Left ventricle myocardium inferior (tissue), 1 donor: ENCODE measurements around the gene ARFGEF2. TPM values are rescaled to one million over a fixed set of nuclear protein-coding genes. Genes with fewer than 3 reads are reported as not detected.
"Not testable (repeated sequence)": the region's sequence is repeated elsewhere in the genome, so short reads cannot be mapped to it uniquely, and the experiment has no call there.

ENCODE experiments used
- DNase-seq: peaks from one replicate; pipeline ENCODE4 v3.0.0-alpha.2; 2020
- H3K27ac ChIP-seq: fragments of 200-600 bp; replicated peaks from 2 replicates; pipeline ENCODE4 v1.8.0; 2021
- H3K27me3 ChIP-seq: fragments of 200-600 bp; 2 replicates; pipeline ENCODE4 v1.8.0; 2021; ENCODE audit warnings: low read depth
- H3K36me3 ChIP-seq: fragments of 200-600 bp; 2 replicates; pipeline ENCODE4 v1.8.0; 2021
- H3K4me1 ChIP-seq: fragments of 200-600 bp; 2 replicates; pipeline ENCODE4 v1.8.0; 2021
- H3K4me3 ChIP-seq: fragments of 200-600 bp; 2 replicates; pipeline ENCODE4 v1.8.0; 2021; ENCODE audit warnings: mild to moderate bottlenecking, moderate library complexity
- H3K9me3 ChIP-seq: fragments of 200-600 bp; replicated peaks from 2 replicates; pipeline ENCODE4 v1.8.0; 2021
- intact Hi-C: fragments of 100-400 bp; cut with micrococcal nuclease; formaldehyde crosslinking; loops from one replicate; pipeline ENCODE4 v1.11.0; 2022
- total RNA-seq: library from RNA; stranded (reverse); fragmentation: NEBNext Ultra II Directional; extraction: Animal tissue kit (Norgen Biotek cat#: 25700); gene quantifications from one replicate; pipeline ENCODE4 v1.2.1, GENCODE V29; 2021
- TF ChIP-seq, protein P1 (sequence below): fragments of 200-600 bp; IDR thresholded peaks from 2 replicates; pipeline ENCODE4 v1.8.0; 2021; ENCODE audit warnings: antibody characterized with exemption, mild to moderate bottlenecking, borderline replicate concordance
- donor health status: DM: no; HTN: yes; CAD: no; lungs with severe emphysema.

The ARFGEF2 gene
- total RNA-seq, 1 donor from 2014 or later = 45.1 TPM

DNA sequence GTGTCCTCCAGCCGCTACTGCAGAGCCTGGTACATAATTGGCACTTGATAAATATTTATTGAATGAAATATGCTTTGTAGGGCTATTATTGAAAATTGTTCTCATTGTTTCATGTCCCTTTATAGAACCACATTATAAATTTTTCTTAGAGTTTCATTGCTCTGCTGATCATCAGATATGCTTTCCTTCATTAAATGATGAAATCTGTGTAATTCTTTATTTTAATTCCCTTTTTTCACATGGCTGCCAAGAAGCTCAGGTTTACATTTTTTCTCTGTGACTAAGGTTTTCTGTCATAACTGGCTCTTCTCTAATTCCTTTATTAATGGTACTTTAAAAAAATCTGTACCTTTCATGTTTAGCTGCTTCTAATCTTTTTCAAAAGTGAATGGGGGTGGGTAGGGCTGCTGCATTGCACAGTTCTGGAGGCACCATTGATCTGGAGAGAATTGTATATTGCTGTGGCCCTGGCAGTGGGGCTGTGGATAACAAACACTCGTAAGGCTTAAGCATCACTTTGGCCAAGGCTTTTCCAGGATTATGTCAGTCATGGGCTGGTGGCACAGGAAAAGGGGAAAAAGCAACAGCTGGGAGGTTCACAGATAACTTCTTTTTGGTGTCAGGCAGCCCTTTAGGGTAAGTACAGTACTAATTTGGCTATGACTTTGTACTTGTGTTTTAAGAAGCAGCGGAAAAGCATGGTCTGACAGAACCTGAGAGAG lies 43.8 kb downstream of the ARFGEF2 start:
- intact Hi-C loops = no loop called here
- no peaks in the 10 kb centered on the region for H3K27me3 ChIP-seq
- H3K4me1 ChIP-seq = peaks cover 9% of the 10 kb centered on the region
- H3K36me3 ChIP-seq = peaks cover 83% of the 10 kb centered on the region
- TF ChIP-seq, protein P1, sequence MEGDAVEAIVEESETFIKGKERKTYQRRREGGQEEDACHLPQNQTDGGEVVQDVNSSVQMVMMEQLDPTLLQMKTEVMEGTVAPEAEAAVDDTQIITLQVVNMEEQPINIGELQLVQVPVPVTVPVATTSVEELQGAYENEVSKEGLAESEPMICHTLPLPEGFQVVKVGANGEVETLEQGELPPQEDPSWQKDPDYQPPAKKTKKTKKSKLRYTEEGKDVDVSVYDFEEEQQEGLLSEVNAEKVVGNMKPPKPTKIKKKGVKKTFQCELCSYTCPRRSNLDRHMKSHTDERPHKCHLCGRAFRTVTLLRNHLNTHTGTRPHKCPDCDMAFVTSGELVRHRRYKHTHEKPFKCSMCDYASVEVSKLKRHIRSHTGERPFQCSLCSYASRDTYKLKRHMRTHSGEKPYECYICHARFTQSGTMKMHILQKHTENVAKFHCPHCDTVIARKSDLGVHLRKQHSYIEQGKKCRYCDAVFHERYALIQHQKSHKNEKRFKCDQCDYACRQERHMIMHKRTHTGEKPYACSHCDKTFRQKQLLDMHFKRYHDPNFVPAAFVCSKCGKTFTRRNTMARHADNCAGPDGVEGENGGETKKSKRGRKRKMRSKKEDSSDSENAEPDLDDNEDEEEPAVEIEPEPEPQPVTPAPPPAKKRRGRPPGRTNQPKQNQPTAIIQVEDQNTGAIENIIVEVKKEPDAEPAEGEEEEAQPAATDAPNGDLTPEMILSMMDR = no peak
- no peaks in the 10 kb centered on the region for H3K9me3 ChIP-seq
- H3K4me3 ChIP-seq = no peak overlapping the region
- no peak overlapping the region for H3K27ac ChIP-seq
- no peak for DNase-seq

DNA sequence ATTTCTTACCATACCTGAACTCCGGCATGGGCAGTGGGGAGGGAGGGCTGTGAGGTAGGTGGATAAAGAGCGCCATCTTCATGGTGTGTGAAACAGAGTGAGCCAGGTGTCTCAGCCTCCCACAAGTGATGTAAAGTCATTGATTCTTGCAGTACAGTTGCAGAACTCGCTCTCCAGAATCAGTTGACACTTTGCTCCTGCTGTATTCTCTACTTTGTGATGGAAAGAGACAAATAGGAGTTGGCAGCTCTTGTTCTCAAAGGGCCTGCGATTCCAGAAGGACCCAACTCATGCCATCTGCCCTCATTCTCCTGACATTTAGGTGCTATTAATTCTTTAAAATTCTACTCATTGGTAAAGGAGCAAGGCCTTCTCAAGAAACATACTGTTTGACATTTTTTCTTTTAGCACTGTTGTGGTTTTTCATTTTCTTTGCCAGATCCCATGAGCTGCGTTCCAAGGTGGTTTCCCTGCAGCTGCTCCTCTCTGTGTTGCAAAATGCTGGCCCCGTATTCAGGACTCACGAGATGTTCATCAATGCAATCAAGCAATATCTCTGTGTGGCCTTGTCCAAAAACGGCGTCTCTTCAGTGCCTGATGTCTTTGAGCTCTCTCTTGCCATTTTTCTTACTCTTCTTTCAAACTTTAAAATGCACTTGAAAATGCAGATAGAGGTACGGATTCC lies 49.3 kb downstream of the ARFGEF2 start:
- DNase-seq = no peak
- H3K9me3 ChIP-seq = no peaks in the 10 kb centered on the region
- no peak overlapping the region for H3K27ac ChIP-seq
- H3K4me1 ChIP-seq = peaks cover 19% of the 10 kb centered on the region
- intact Hi-C loops = no loop called here
- H3K27me3 ChIP-seq = no peaks in the 10 kb centered on the region
- peaks cover 96% of the 10 kb centered on the region for H3K36me3 ChIP-seq
- H3K4me3 ChIP-seq = no peak overlapping the region
- TF ChIP-seq, protein P1 = no peak

DNA sequence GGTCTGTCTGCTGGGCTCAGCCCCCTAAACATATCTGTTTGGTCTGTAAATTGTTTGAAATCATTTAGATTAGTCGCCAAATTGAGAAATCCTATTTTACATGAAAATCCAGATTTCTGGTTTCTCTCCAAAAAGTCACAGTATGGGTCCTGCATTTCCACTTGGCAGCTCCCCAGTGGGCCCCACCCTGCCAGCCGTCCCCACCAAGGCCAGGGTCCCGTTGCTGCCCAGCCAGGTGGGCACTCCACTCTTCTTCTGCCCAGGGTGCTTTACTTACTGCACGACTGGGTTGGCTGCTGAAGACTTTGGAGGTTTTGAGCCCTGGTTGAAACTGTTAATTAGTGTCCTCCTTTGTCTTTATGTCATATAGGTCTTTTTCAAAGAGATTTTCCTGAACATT lies 50.4 kb downstream of the ARFGEF2 start:
- H3K4me1 ChIP-seq = peaks cover 19% of the 10 kb centered on the region
- intact Hi-C loops = no loop called here
- H3K9me3 ChIP-seq = no peaks in the 10 kb centered on the region
- no peak for DNase-seq
- H3K36me3 ChIP-seq = peaks cover 96% of the 10 kb centered on the region
- H3K4me3 ChIP-seq = no peak overlapping the region
- TF ChIP-seq, protein P1 = no peak
- H3K27me3 ChIP-seq = no peaks in the 10 kb centered on the region
- H3K27ac ChIP-seq = no peak overlapping the region

GRCh38 chr20:48972816-48973215 lies 51.3 kb downstream of the ARFGEF2 start:
- Histone ChIP-seq H3K4me3 (no peak overlapping the region), H3K36me3 (peaks cover 96% of the 10 kb centered on the region), H3K27me3 (no peaks in the 10 kb centered on the region), H3K4me1 (peaks cover 19% of the 10 kb centered on the region), H3K9me3 (no peaks in the 10 kb centered on the region), H3K27ac (peak overlapping the region; percentile 16)
- intact Hi-C loops = no loop called here
- TF ChIP-seq, protein P1 = no peak
- no peak for DNase-seq

- TF ChIP-seq, protein P1 = no peak
- Histone ChIP-seq H3K4me1 (peaks cover 31% of the 10 kb centered on the region), H3K9me3 (no peaks in the 10 kb centered on the region), H3K36me3 (peaks cover 69% of the 10 kb centered on the region), H3K27ac (peak overlapping the region; percentile 10), H3K4me3 (no peak overlapping the region), H3K27me3 (no peaks in the 10 kb centered on the region)
- no peak for DNase-seq
- intact Hi-C loops = no loop called here
These were observed 54.4 kb downstream of the ARFGEF2 start for GRCh38 chr20:48975955-48976354.

DNA sequence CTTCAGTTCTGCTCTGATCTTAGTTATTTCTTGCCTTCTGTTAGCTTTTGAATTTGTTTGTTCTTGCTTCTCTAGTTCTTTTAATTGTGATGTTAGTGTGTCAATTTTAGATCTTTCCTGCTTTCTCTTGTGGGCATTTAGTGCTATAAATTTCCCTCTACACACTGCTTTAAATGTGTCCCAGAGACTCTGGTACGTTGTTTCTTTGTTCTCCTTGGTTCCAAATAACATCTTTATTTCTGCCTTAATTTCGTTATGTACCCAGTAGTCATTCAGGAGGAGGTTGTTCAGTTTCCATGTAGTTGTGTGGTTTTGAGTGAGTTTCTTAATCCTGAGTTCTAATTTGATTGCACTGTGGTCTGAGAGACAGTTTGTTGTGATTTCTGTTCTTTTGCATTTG lies 58.5 kb downstream of the ARFGEF2 start:
- intact Hi-C loops, H3K27ac ChIP-seq, DNase-seq, H3K9me3 ChIP-seq, H3K4me3 ChIP-seq, H3K27me3 ChIP-seq: not testable (repeated sequence)
- Histone ChIP-seq H3K4me1 (peaks cover 50% of the 10 kb centered on the region), H3K36me3 (peaks cover 61% of the 10 kb centered on the region)
